ENCODE data around the gene FGF5.

FGF5 gene

GRCh38 chr4:80336582-80336981, 70.1 kb downstream of the FGF5 start:
- DNase-seq (ENCODE audit: low read depth), result no peak

GRCh38 chr4:80340036-80340435, 73.6 kb downstream of the FGF5 start:
- DNase-seq (ENCODE audit: low read depth), result no peak

Data from stimulated activated CD8-positive, alpha-beta memory T cell treated with anti-CD3 and anti-CD28 coated beads, Interleukin-15, amount 100 ng/mL, for 24 hours (primary cell).